HCT116 (cell line): ENCODE data around the gene KLF3.

Source experiments
- CBX3 ChIP-seq: IDR thresholded peaks from 2 replicates; pipeline ENCODE4 v1.6.1; 2012; ENCODE audit warnings: low read depth
- CEBPB ChIP-seq: IDR thresholded peaks from 2 replicates; pipeline ENCODE4 v1.6.1; 2012; ENCODE audit warnings: low read depth
- CTCF ChIP-seq, 3 experiments: fragments of 200-600 bp in 1 of 3; sonication (generic) in 1 of 3; IDR thresholded peaks in 2 of 3; conservative IDR thresholded peaks in 1 of 3; 2 replicates each; pipeline ENCODE4 v1.5.1; 2012 to 2017; ENCODE audit warnings: low read depth in 2 of 3, low read length in 2 of 3, antibody characterized with exemption in 1 of 3, borderline replicate concordance in 1 of 3, control low read depth in 1 of 3, mild to moderate bottlenecking in 1 of 3, mixed read lengths in 1 of 3, mixed run types in 1 of 3, moderate library complexity in 1 of 3; ENCODE audit not compliant: insufficient read depth in 1 of 3
- EZH2 ChIP-seq: fragments of 200-600 bp; sonication (generic); IDR thresholded peaks from 2 replicates; pipeline ENCODE4 v1.6.1; 2017; ENCODE audit warnings: antibody characterized with exemption, mixed run types
- EZH2phosphoT487 ChIP-seq: fragments of 200-600 bp; IDR thresholded peaks from 2 replicates; pipeline ENCODE4 v1.6.1; 2018; ENCODE audit warnings: antibody characterized with exemption, borderline replicate concordance
- MAX ChIP-seq: IDR thresholded peaks from 2 replicates; pipeline ENCODE4 v1.6.1; 2012
- POLR2A ChIP-seq: IDR thresholded peaks from 2 replicates; pipeline ENCODE4 v1.7.0; 2011; ENCODE audit warnings: borderline replicate concordance; ENCODE audit not compliant: insufficient read depth, insufficient read length; ENCODE audit errors: extremely low read depth
- POLR2AphosphoS5 ChIP-seq: IDR thresholded peaks from 2 replicates; pipeline ENCODE4 v1.6.1; 2011; ENCODE audit warnings: mild to moderate bottlenecking, low read depth, low read length, moderate library complexity
- TCF7L2 ChIP-seq: IDR thresholded peaks from 2 replicates; pipeline ENCODE4 v1.7.0; 2011; ENCODE audit warnings: borderline replicate concordance, inconsistent platforms; ENCODE audit not compliant: insufficient read depth, insufficient read length; ENCODE audit errors: extremely low read depth
- ZFX ChIP-seq: fragments of 450-650 bp; IDR thresholded peaks from 2 replicates; pipeline ENCODE4 v1.6.1; 2017

DNA sequence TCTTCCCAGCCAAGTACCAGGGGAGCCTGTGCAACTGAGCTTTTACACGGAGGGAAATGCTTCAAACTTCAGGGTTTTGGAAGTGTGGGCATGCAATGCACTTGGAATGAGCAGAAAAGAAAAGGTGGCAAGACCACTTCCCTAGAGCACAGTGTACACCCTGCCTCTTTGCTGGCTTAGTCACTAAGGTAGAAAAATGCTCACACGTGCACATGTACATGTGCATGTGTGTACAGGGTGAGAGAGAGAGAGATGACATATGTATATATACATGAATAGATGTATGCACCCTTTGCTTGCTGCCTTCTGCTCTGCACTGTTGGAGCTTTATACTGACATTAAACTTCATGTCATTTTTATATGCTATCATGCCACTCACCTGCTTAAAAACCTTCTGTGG lies 7.9 kb upstream of the KLF3 start:
- TF ChIP-seq ZFX: no peak
- no peak for TF ChIP-seq CEBPB
- no peak for TF ChIP-seq POLR2A
- no peak for TF ChIP-seq POLR2AphosphoS5
- TF ChIP-seq CTCF (IDR thresholded peaks at IDR 0.05 in 2 of 3, conservative IDR thresholded peaks at IDR 0.05 in 1 of 3; ENCODE audit: borderline replicate concordance in 1 of 3, insufficient read depth in 1 of 3, low read depth in 2 of 3, low read length in 2 of 3): no peak
- no peak for TF ChIP-seq EZH2phosphoT487
- no peak for TF ChIP-seq MAX
- no peak for TF ChIP-seq EZH2
- TF ChIP-seq TCF7L2: no peak
- TF ChIP-seq CBX3: no peak
